Measurements from ENCODE around the gene UGT1A8. TPM values are rescaled to one million over a fixed set of nuclear protein-coding genes. Genes with fewer than 3 reads are reported as not detected.

The UGT1A8 gene
- total and polyA plus RNA-seq, 2 of the 4 experiments (the other 2 are of a cell fraction) = not detected

GRCh38 chr2:233651430-233651829, 34.0 kb downstream of the UGT1A8 start:
- intact Hi-C loops (cut with micrococcal nuclease) = no loop called here
- Histone ChIP-seq H4K20me1 (ENCODE audit: insufficient read depth, low read length) (no peaks in the 10 kb centered on the region), H3K4ac (ENCODE audit: low read depth, low read length) (no peak overlapping the region), H3K4me2 (ENCODE audit: low read depth, low read length) (no peak overlapping the region), H2AK9ac (replicated peaks; ENCODE audit: low read depth, low read length, poor library complexity) (no peak overlapping the region), H3K27me3 (ENCODE audit: control insufficient read depth, insufficient read depth, low read length) (peaks cover 3% of the 10 kb centered on the region; the same call in 1 of the 2 replicates), H3K9ac (ENCODE audit: low read depth, low read length) (no peak overlapping the region), H3K4me3 (ENCODE audit: insufficient read depth, low read depth, low read length) (no peak overlapping the region), H3K56ac (ENCODE audit: extremely low read depth, insufficient read depth, low read length) (no peak overlapping the region), H2BK5ac (ENCODE audit: low read depth, low read length, poor library complexity, severe bottlenecking) (no peak overlapping the region), H3K36me3 (ENCODE audit: control insufficient read depth, insufficient read depth, low read length) (no peaks in the 10 kb centered on the region), H3K79me1 (ENCODE audit: low read depth in 1 of 2, low read length in 2 of 2) (no peaks in the 10 kb centered on the region), H4K5ac (ENCODE audit: low read depth, low read length) (no peak overlapping the region), H4K8ac (ENCODE audit: low read depth in 2 of 2, low read length in 2 of 2) (no peak overlapping the region), H2BK20ac (ENCODE audit: low read depth, low read length) (no peak overlapping the region), H3K27ac (ENCODE audit: insufficient read depth, low read length) (no peak overlapping the region), H2AFZ (replicated peaks; ENCODE audit: low read length, poor library complexity) (no peak overlapping the region), H3K9me1 (ENCODE audit: insufficient read depth, low read length) (no peaks in the 10 kb centered on the region), H3K18ac (ENCODE audit: low read depth, low read length) (no peak overlapping the region), H3K9me3 (ENCODE audit: control insufficient read depth, insufficient read depth, low read length) (no peaks in the 10 kb centered on the region), H3K4me1 (ENCODE audit: control insufficient read depth, insufficient read depth, low read length) (no peaks in the 10 kb centered on the region), H3K14ac (replicated peaks; ENCODE audit: low read depth, low read length) (no peak overlapping the region), H4K91ac (ENCODE audit: insufficient read depth, low read depth, low read length) (no peak overlapping the region), H2BK120ac (ENCODE audit: low read depth, low read length) (no peak overlapping the region), H2AK5ac (ENCODE audit: low read depth, low read length) (no peak overlapping the region), H2BK15ac (ENCODE audit: low read depth, low read length) (no peak overlapping the region), H3K23ac (ENCODE audit: low read depth, low read length) (no peak overlapping the region)
- ChIA-PET CTCF (no interaction called here), POLR2A (ENCODE audit: unreplicated experiment) (no interaction called here)
- no peak for ATAC-seq (ENCODE audit: low read depth)
- in situ Hi-C loops (cut with MboI; ENCODE audit: low sequenced_read_pairs) = no loop called here
- no TSS peak for BruUV-seq (replicated peaks)
- DNase-seq = no peak
- TF ChIP-seq, protein P1, sequence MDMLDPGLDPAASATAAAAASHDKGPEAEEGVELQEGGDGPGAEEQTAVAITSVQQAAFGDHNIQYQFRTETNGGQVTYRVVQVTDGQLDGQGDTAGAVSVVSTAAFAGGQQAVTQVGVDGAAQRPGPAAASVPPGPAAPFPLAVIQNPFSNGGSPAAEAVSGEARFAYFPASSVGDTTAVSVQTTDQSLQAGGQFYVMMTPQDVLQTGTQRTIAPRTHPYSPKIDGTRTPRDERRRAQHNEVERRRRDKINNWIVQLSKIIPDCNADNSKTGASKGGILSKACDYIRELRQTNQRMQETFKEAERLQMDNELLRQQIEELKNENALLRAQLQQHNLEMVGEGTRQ (IDR thresholded peaks at IDR 0.05; ENCODE audit: low read depth, low read length) = no peak
- TF ChIP-seq NFE2L2 (IDR thresholded peaks at IDR 0.05; ENCODE audit: low read depth, low read length) (no peak), RCOR1 (IDR thresholded peaks at IDR 0.05; ENCODE audit: insufficient replicate concordance, low read length) (no peak), MAZ (IDR thresholded peaks at IDR 0.05; ENCODE audit: borderline replicate concordance, low read depth, low read length) (no peak), CEBPB (IDR thresholded peaks at IDR 0.05; ENCODE audit: low read depth, low read length) (no peak), SMC3 (IDR thresholded peaks at IDR 0.05; ENCODE audit: low read depth, low read length) (no peak), MXI1 (IDR thresholded peaks at IDR 0.05; ENCODE audit: borderline replicate concordance, low read depth, low read length) (no peak), CHD1 (IDR thresholded peaks at IDR 0.05; ENCODE audit: low read depth, low read length) (no peak)
- TF ChIP-seq, protein P2, sequence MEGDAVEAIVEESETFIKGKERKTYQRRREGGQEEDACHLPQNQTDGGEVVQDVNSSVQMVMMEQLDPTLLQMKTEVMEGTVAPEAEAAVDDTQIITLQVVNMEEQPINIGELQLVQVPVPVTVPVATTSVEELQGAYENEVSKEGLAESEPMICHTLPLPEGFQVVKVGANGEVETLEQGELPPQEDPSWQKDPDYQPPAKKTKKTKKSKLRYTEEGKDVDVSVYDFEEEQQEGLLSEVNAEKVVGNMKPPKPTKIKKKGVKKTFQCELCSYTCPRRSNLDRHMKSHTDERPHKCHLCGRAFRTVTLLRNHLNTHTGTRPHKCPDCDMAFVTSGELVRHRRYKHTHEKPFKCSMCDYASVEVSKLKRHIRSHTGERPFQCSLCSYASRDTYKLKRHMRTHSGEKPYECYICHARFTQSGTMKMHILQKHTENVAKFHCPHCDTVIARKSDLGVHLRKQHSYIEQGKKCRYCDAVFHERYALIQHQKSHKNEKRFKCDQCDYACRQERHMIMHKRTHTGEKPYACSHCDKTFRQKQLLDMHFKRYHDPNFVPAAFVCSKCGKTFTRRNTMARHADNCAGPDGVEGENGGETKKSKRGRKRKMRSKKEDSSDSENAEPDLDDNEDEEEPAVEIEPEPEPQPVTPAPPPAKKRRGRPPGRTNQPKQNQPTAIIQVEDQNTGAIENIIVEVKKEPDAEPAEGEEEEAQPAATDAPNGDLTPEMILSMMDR (conservative IDR thresholded peaks at IDR 0.05; ENCODE audit: low read depth, low read length) = no peak
- dilution Hi-C loops (cut with HindIII; ENCODE audit: low sequenced_read_pairs, unreplicated experiment) = no loop called here
- 80% methylated on average over 1 of the region's 2 CpGs; no CpG with 5 or more reads in 1 of the 2 experiments for WGBS, 2 experiments (ENCODE audit: extremely low coverage in 2 of 2, insufficient read length in 1 of 2)

Measured in IMR-90 (cell line).